ENCODE measurements around the gene PPM1H. TPM values are rescaled to one million over a fixed set of nuclear protein-coding genes. Genes with fewer than 3 reads are reported as not detected.

The PPM1H gene
- total RNA-seq, 1 donor from 2014 or later, result 0.49 TPM

- DNase-seq (ENCODE audit: extremely low spot score in 2 of 2), result no peak
- intact Hi-C loops (cut with DNase I), result no loop called here
- TF ChIP-seq POLR2A (IDR thresholded peaks at IDR 0.05) (no peak), POLR2AphosphoS5 (IDR thresholded peaks at IDR 0.05; ENCODE audit: insufficient read depth in 1 of 2, low read depth in 1 of 2) (no peak), CTCF (IDR thresholded peaks at IDR 0.05) (no peak)
- Histone ChIP-seq H3K4me1 (no peaks in the 10 kb centered on the region), H3K4me3 (no peak overlapping the region), H3K27ac (no peak overlapping the region), H3K9me3 (no peaks in the 10 kb centered on the region), H3K27me3 (no peaks in the 10 kb centered on the region), H3K36me3 (no peaks in the 10 kb centered on the region)
Measured at GRCh38 chr12:62878211-62878610, 56.7 kb downstream of the PPM1H start.

- Histone ChIP-seq H3K27ac (no peak overlapping the region), H3K4me1 (no peaks in the 10 kb centered on the region), H3K4me3 (no peak overlapping the region), H3K27me3 (no peaks in the 10 kb centered on the region), H3K9me3 (no peaks in the 10 kb centered on the region), H3K36me3 (no peaks in the 10 kb centered on the region)
- intact Hi-C loops (cut with DNase I), result no loop called here
- TF ChIP-seq POLR2AphosphoS5 (IDR thresholded peaks at IDR 0.05; ENCODE audit: insufficient read depth in 1 of 2, low read depth in 1 of 2) (no peak), POLR2A (IDR thresholded peaks at IDR 0.05) (no peak), CTCF (IDR thresholded peaks at IDR 0.05) (no peak)
- no peak for DNase-seq (ENCODE audit: extremely low spot score in 2 of 2)
Measured at GRCh38 chr12:62876938-62877548, 57.9 kb downstream of the PPM1H start.

GRCh38 chr12:62873826-62874448 is 61.0 kb downstream of the PPM1H start:
- intact Hi-C loops (cut with DNase I), result no loop called here
- H3K36me3 ChIP-seq, result no peaks in the 10 kb centered on the region
- no peak for DNase-seq (ENCODE audit: extremely low spot score in 2 of 2)
- H3K4me1 ChIP-seq, result no peaks in the 10 kb centered on the region
- H3K27me3 ChIP-seq, result no peaks in the 10 kb centered on the region
- no peak overlapping the region for H3K27ac ChIP-seq
- H3K4me3 ChIP-seq, result no peak overlapping the region
- H3K9me3 ChIP-seq, result no peaks in the 10 kb centered on the region
- TF ChIP-seq POLR2A (IDR thresholded peaks at IDR 0.05), result no peak
- TF ChIP-seq CTCF (IDR thresholded peaks at IDR 0.05), result no peak
- no peak for TF ChIP-seq POLR2AphosphoS5 (IDR thresholded peaks at IDR 0.05; ENCODE audit: insufficient read depth in 1 of 2, low read depth in 1 of 2)

- no peak overlapping the region for H3K27ac ChIP-seq
Measured at GRCh38 chr12:62873116-62873825, 61.7 kb downstream of the PPM1H start.

More at GRCh38 chr12:62873116-62873825, 61.7 kb downstream of the PPM1H start:
- Histone ChIP-seq H3K27me3 (no peaks in the 10 kb centered on the region), H3K4me1 (no peaks in the 10 kb centered on the region), H3K4me3 (no peak overlapping the region), H3K9me3 (no peaks in the 10 kb centered on the region), H3K36me3 (no peaks in the 10 kb centered on the region)
- no peak for DNase-seq (ENCODE audit: extremely low spot score in 2 of 2)
- intact Hi-C loops (cut with DNase I), result no loop called here
- TF ChIP-seq POLR2AphosphoS5 (IDR thresholded peaks at IDR 0.05; ENCODE audit: insufficient read depth in 1 of 2, low read depth in 1 of 2) (no peak), CTCF (IDR thresholded peaks at IDR 0.05) (no peak), POLR2A (IDR thresholded peaks at IDR 0.05) (no peak)

All from vagina (tissue), 2 donors.